ENCODE measurements around the gene CD300LF. TPM values are rescaled to one million over a fixed set of nuclear protein-coding genes. Genes with fewer than 3 reads are reported as not detected.

Gene CD300LF
- total RNA-seq, 1 donor from 2014 or later, result 0.49 TPM

DNA sequence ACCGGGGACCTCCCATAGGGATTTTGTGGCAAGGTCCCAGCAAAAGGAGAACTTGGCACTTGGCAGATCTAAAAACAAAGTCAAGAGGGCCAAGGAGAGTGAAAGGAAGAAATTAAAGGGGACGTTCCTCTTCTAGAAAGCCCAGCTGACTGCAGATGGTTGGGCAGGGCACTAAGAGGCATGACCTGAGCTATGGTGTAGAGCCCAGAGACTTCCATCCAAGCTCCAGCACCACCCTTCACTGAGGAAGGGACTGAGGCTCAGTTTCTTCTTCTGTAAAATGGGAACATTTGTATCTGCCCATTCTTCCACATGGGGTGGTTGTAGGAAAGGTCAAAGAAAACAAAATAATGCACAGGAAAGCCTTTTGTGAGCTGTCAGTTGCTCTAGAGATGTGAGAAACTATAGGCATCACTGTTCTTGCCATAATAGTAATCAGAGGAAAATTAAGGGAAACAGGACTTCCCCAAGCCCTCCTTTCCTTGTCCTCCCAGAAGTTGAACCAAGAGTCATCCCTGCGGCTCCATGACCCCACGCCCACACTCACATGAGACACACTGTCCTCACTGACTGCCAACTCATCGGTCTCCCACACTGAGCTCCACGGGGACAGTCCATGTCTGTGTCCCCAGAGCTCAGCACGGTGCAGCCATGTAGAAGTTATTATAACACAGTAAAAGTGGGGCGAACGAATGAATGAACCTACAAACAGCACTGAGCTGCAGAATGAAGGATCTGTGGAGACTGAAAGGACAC, 10.4 kb downstream of the CD300LF start:
- Histone ChIP-seq H3K27ac (no peak overlapping the region), H3K27me3 (no peaks in the 10 kb centered on the region), H3K36me3 (no peaks in the 10 kb centered on the region), H3K9me3 (no peaks in the 10 kb centered on the region), H3K4me1 (no peaks in the 10 kb centered on the region), H3K4me3 (no peak overlapping the region)
- TF ChIP-seq, protein P1, sequence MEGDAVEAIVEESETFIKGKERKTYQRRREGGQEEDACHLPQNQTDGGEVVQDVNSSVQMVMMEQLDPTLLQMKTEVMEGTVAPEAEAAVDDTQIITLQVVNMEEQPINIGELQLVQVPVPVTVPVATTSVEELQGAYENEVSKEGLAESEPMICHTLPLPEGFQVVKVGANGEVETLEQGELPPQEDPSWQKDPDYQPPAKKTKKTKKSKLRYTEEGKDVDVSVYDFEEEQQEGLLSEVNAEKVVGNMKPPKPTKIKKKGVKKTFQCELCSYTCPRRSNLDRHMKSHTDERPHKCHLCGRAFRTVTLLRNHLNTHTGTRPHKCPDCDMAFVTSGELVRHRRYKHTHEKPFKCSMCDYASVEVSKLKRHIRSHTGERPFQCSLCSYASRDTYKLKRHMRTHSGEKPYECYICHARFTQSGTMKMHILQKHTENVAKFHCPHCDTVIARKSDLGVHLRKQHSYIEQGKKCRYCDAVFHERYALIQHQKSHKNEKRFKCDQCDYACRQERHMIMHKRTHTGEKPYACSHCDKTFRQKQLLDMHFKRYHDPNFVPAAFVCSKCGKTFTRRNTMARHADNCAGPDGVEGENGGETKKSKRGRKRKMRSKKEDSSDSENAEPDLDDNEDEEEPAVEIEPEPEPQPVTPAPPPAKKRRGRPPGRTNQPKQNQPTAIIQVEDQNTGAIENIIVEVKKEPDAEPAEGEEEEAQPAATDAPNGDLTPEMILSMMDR (IDR thresholded peaks at IDR 0.05), result no peak
- TF ChIP-seq POLR2AphosphoS5 (IDR thresholded peaks at IDR 0.05; ENCODE audit: insufficient read depth in 1 of 2, low read depth in 1 of 2) (no peak), POLR2A (IDR thresholded peaks at IDR 0.05) (no peak)
- intact Hi-C loops (cut with DNase I), result no loop called here
- DNase-seq (ENCODE audit: extremely low spot score in 2 of 2), result no peak

DNA sequence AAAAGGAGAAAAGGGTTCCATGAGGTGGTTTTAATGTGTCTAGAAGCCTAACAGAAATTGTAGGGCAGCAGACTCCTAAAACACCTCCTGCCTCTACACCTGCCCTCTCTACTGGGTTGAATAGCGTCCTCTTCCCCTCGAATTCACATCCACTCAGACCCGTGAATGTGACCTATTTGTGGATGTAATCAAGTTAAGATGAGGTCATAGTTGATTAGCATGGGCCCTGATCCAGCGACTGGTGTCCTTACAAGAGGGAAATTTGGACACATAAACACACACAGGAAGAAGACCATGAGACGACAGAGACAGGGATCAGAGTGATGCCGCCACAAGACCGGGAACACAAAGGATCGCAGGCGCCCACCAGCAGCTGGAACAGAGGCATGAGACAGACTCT, 13.5 kb downstream of the CD300LF start:
- Histone ChIP-seq H3K4me3 (no peak overlapping the region), H3K36me3 (no peaks in the 10 kb centered on the region), H3K27me3 (no peaks in the 10 kb centered on the region), H3K9me3 (no peaks in the 10 kb centered on the region), H3K4me1 (no peaks in the 10 kb centered on the region), H3K27ac (no peak overlapping the region)
- TF ChIP-seq POLR2AphosphoS5 (IDR thresholded peaks at IDR 0.05; ENCODE audit: insufficient read depth in 1 of 2, low read depth in 1 of 2), result no peak
- no peak for DNase-seq (ENCODE audit: extremely low spot score in 2 of 2)
- intact Hi-C loops (cut with DNase I), result no loop called here

DNA sequence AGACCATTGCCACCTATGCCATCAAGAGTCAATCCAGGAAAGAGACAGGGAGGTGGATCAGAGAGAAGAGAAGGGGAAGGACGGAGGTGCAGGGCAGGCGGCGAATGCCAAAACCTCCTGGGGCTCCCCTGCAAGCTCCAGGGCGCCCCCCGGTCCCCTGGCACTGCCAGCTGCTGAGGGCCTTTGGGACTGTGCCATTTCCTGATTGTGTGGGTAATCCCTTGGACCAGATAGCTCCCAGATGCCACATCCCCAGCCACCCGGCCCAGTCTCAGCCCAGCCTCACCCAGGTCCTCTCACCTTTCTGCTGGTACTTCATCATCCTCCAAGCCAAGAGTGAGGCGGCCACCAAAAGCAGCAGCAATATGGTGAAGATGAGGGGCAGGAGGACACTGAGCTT, 14.7 kb downstream of the CD300LF start:
- no peaks in the 10 kb centered on the region for H3K27me3 ChIP-seq
- TF ChIP-seq POLR2A (IDR thresholded peaks at IDR 0.05) (no peak), POLR2AphosphoS5 (IDR thresholded peaks at IDR 0.05; ENCODE audit: insufficient read depth in 1 of 2, low read depth in 1 of 2) (no peak)
- TF ChIP-seq, protein P1 (IDR thresholded peaks at IDR 0.05), result no peak
- no peaks in the 10 kb centered on the region for H3K36me3 ChIP-seq
- H3K4me3 ChIP-seq, result no peak overlapping the region
- H3K9me3 ChIP-seq, result no peaks in the 10 kb centered on the region
- intact Hi-C loops (cut with DNase I), result no loop called here
- no peak for DNase-seq (ENCODE audit: extremely low spot score in 2 of 2)
- no peak overlapping the region for H3K27ac ChIP-seq
- no peaks in the 10 kb centered on the region for H3K4me1 ChIP-seq

DNA sequence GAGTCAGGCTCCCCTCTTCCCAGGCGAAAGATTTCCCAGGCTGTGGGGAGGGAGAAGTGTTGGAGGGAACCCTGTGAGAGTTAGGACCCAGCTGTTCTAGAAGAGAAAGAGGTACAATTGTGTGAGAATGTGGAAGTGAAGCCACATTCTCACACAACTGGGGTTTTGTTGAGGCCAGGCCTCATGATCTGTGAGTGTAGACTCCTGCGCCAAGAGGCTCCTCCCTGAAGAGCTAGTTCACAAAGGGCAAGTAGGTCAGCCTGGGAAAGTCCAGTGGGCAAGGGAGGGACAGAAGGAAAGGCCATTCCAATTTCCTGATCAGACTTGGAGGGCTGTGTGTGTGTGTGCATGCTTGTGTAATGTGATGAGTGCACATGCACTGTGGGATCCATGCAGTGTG, 15.2 kb downstream of the CD300LF start:
- TF ChIP-seq, protein P1 (IDR thresholded peaks at IDR 0.05), result no peak
- TF ChIP-seq POLR2A (IDR thresholded peaks at IDR 0.05) (no peak), POLR2AphosphoS5 (IDR thresholded peaks at IDR 0.05; ENCODE audit: insufficient read depth in 1 of 2, low read depth in 1 of 2) (no peak)
- H3K36me3 ChIP-seq, result no peaks in the 10 kb centered on the region
- no peak for DNase-seq (ENCODE audit: extremely low spot score in 2 of 2)
- no peaks in the 10 kb centered on the region for H3K27me3 ChIP-seq
- H3K9me3 ChIP-seq, result no peaks in the 10 kb centered on the region
- H3K27ac ChIP-seq, result no peak overlapping the region
- H3K4me1 ChIP-seq, result no peaks in the 10 kb centered on the region
- intact Hi-C loops (cut with DNase I), result no loop called here
- no peak overlapping the region for H3K4me3 ChIP-seq

DNA sequence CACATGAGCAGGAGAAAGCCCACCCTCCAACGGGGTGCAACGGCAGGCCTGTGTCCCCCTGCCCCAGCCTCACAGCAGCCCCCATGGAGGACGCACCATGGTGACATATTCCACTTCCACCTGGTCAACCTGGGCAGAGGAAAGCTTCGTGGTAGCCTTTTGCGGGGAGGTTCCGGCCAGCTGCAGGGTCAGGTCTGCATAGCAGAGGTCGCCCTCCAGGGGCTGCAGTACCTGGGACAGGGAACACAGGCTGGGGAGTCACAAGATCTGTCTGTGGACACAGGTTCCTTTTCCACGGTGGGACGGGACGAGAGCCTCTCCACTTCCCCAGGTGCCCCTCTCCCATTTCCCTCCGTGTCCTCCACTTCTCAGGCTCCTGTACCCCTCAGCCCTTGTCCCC, 17.1 kb downstream of the CD300LF start:
- no peak for TF ChIP-seq POLR2A (IDR thresholded peaks at IDR 0.05)
- TF ChIP-seq, protein P1 (IDR thresholded peaks at IDR 0.05), result no peak
- no peak for TF ChIP-seq POLR2AphosphoS5 (IDR thresholded peaks at IDR 0.05; ENCODE audit: insufficient read depth in 1 of 2, low read depth in 1 of 2)
- H3K4me1 ChIP-seq, result no peaks in the 10 kb centered on the region

More for the DNA sequence above, 17.1 kb downstream of the CD300LF start:
- Histone ChIP-seq H3K9me3 (no peaks in the 10 kb centered on the region), H3K27ac (no peak overlapping the region), H3K27me3 (no peaks in the 10 kb centered on the region), H3K4me3 (no peak overlapping the region), H3K36me3 (no peaks in the 10 kb centered on the region)
- intact Hi-C loops (cut with DNase I), result no loop called here
- no peak for DNase-seq (ENCODE audit: extremely low spot score in 2 of 2)
